ENCODE data around the gene CDH4.
"Not testable (repeated sequence)": the region's sequence is repeated elsewhere in the genome, so short reads cannot be mapped to it uniquely, and the experiment has no call there.

Gene CDH4

DNA sequence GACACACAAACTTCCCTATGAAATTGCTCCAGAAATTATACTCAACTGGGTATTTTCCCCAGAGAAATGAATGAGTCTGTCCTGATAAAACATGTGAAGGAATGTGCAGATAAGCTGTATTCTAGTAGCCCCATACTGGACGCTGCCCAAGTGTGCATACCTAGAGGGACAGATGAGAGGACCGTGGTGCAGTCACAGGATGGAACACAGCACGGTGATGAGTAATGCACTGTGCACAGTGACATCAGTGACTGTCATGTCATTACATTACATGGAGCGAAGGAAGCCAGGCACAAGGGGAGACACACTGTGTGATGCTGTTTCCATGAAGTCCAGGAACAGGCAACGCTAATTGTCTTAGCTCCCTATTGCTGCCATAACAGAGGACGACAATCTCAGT is 155.5 kb downstream of the CDH4 start:
- in situ Hi-C loops (cut with HindIII; ENCODE audit: low sequenced_read_pairs): no loop called here

GRCh38 chr20:61408951-61409740 is 157.1 kb downstream of the CDH4 start:
- in situ Hi-C loops (cut with HindIII; ENCODE audit: low sequenced_read_pairs): no loop called here

- in situ Hi-C loops (cut with HindIII; ENCODE audit: low sequenced_read_pairs): no loop called here
Observed at GRCh38 chr20:61411743-61412142, 159.7 kb downstream of the CDH4 start.

GRCh38 chr20:61413752-61414151 is 161.7 kb downstream of the CDH4 start:
- in situ Hi-C loops (cut with HindIII; ENCODE audit: low sequenced_read_pairs): no loop called here

- in situ Hi-C loops (cut with HindIII; ENCODE audit: low sequenced_read_pairs): no loop called here
Observed at GRCh38 chr20:61414455-61414991, 162.5 kb downstream of the CDH4 start.

DNA sequence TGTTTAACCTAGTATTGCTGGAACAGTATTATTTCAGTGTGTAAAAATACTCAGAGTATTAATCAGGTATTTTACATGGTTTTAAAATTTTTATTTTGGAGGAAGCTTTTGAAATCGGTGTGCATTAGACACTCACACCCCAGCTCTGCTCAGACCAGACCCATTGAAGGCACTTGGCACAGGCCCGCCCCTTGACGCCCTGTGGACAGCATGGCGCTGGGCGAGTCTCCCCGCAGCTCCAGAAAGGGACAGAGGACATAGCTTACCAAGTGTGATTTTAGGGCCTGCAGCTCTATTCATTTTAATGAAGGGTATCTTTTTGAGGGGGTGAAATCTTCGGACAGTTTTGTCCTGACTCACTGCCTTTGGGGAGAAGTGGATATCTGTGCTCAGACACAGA is 164.5 kb downstream of the CDH4 start:
- in situ Hi-C loops (cut with HindIII; ENCODE audit: low sequenced_read_pairs): no loop called here

- in situ Hi-C loops (cut with HindIII; ENCODE audit: low sequenced_read_pairs): no loop called here
Observed at GRCh38 chr20:61417221-61417941, 165.3 kb downstream of the CDH4 start.

DNA sequence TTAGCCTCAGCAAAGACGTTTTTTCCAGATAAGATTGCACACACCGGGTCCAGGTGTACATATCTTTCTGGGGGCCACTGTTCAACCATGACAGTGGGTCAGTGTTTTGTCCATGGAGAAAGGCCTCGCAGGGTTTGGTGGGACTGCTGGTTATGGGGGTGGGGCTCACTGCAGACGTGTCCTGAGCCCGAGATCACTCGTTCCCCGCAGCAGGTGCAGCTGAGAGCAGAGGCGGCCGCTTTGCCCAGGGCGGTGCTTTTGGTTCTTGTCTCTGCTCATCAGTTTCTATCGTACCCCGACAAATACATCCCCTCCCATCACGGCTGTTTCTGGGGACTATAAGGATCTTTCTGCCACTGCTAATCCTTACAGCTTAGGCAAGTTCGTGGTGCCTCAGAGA is 166.9 kb downstream of the CDH4 start:
- in situ Hi-C loops (cut with HindIII; ENCODE audit: low sequenced_read_pairs): no loop called here

GRCh38 chr20:61419501-61419900 is 167.4 kb downstream of the CDH4 start:
- in situ Hi-C loops (cut with HindIII; ENCODE audit: low sequenced_read_pairs): no loop called here

- in situ Hi-C loops (cut with HindIII; ENCODE audit: low sequenced_read_pairs): loop anchor here (5.0 kb wide), 1 partner anchor 68 kb away; no protein-coding TSS in a partner anchor
Observed at GRCh38 chr20:61420056-61420455, 168.0 kb downstream of the CDH4 start.

- in situ Hi-C loops (cut with HindIII; ENCODE audit: low sequenced_read_pairs): loop anchor here (5.0 kb wide), 1 partner anchor 68 kb away; no protein-coding TSS in a partner anchor
Observed at GRCh38 chr20:61420781-61421180, 168.7 kb downstream of the CDH4 start.

GRCh38 chr20:61422636-61423425 is 170.8 kb downstream of the CDH4 start:
- in situ Hi-C loops (cut with HindIII; ENCODE audit: low sequenced_read_pairs): loop anchor here (5.0 kb wide), 1 partner anchor 71 kb away; no protein-coding TSS in a partner anchor

DNA sequence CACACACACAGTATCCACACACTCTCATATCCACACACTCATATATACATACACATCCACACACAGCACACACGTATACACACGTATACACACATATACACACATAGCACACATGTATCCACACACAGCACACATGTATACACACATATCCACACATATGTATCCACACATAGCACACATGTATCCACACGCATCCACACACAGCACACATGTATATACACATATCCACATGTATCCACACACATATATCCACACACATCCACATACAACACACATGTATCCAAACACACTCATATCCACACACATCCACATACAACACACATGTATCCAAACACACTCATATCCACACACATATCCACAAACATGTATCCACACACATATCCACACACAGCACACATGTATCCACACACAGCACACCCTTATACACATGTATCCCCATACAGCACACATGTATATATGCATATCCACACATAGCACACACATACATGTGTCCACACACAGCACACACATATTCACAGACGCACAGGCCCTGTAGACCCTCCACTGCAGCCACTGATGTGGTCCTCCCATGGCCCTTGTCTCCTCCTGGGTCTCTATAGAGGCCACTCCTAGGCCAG is 172.1 kb downstream of the CDH4 start:
- in situ Hi-C loops (cut with HindIII; ENCODE audit: low sequenced_read_pairs): loop anchor here (5.0 kb wide), 1 partner anchor 72 kb away; no protein-coding TSS in a partner anchor

- in situ Hi-C loops (cut with HindIII; ENCODE audit: low sequenced_read_pairs): loop anchor here (5.0 kb wide), 1 partner anchor 73 kb away; no protein-coding TSS in a partner anchor
Observed at GRCh38 chr20:61424628-61425420, 172.8 kb downstream of the CDH4 start.

DNA sequence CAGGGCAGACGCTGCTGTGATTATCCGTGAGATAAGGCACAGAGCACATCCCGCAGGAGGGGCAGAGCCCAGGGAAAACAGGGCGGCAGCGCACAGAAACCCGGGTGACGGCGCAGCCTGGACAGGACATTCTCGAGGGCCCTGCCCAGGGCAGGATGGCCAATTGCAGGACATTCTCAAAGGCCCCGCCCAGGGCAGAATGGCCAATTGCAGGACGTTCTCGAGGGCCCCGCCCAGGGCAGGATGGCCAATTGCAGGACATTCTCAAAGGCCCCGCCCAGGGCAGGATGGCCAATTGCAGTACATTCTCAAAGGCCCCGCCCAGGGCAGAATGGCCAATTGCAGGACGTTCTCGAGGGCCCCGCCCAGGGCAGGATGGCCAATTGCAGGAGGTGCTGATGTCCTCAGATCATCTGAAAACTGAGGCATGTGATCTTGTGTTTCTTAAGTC is 173.5 kb downstream of the CDH4 start:
- in situ Hi-C loops (cut with HindIII; ENCODE audit: low sequenced_read_pairs): not testable (repeated sequence)

GRCh38 chr20:61426352-61426751 is 174.3 kb downstream of the CDH4 start:
- in situ Hi-C loops (cut with HindIII; ENCODE audit: low sequenced_read_pairs): no loop called here

DNA sequence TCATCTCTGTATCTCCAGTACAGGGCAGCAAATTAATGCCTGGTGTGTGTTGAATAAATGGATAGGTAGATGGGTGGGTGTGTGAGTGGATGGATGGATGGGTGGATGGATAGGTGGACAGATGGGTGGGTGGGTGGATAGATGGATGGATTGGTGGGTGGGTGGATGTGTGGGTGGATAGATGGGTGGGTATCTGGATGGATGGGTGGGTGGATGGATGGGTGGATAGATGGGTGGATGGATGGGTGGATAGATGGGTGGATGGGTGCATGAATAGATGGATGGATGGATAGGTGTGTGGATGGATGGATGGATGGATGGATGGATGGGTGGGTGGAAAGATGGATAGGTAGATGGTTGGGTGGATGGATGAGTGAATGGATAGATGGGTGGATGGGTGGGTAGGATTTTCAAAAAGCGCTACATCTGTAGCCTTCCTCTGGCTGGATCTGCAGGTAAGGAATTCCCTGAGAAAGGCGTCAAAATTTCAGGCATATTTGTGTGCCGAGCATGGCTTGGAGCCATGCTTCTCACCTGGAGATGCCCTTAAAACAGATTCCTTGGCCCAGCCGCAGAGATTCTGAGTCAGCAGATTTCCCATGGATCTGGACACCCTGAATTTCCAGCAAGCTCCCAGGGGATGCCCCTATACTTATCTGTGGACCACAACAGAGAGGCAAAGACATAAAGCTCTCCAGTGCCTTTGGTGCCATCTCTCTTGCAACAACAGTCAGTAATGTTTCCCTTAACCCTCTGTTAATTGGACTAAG is 177.6 kb downstream of the CDH4 start:
- in situ Hi-C loops (cut with HindIII; ENCODE audit: low sequenced_read_pairs): no loop called here

DNA sequence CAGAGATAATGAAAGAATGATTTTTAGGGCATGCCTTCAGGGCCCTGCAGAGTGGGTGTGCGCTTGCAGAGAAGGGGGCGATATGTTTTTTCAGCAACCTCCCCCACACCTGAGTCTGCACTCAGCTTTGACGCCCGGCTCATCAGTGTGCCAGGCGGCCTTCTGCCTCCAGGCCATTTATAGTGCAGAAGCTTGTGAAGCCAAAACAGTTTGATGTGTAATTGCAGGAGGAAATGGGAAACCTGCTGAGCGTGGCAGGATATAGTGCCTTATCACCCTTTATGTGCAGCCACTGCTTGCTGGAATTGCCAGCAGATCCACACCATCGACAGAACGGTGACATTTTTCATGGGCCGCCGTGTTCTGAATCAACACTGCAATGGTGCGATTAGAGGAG is 178.2 kb downstream of the CDH4 start:
- in situ Hi-C loops (cut with HindIII; ENCODE audit: low sequenced_read_pairs): no loop called here

DNA sequence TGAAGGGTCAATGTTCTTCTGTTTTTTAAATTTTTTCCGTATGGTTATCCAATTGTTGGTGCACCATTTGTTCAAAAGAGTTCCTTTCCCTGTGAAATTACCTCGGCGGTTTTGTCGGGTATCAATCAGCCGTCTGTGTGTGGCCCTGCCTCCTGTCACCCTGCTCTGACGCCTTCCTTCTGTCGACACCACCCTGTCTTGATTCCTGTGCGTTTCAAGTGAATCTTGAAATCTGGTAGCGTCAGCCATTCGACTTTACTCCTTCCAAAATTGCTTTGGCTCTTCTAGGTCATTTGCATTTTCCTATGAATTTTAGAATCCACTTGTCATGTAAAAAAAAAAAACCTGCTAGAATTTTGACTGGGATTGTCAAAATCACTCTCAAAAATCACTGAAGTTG is 181.1 kb downstream of the CDH4 start:
- in situ Hi-C loops (cut with HindIII; ENCODE audit: low sequenced_read_pairs): no loop called here
